ENCODE results near the gene ENSA. TPM values are rescaled to one million over a fixed set of nuclear protein-coding genes. Genes with fewer than 3 reads are reported as not detected.

The ENSA gene
- total RNA-seq: 100 to 1,000 TPM; 154 to 191 (median 167) TPM

- ATAC-seq: peak; percentile 97
- H3K4me1 ChIP-seq: peaks cover 0 to 49% (median 9%) of the 10 kb centered on the region in 3 donors
- H3K36me3 ChIP-seq: peaks cover 0 to 35% of the 10 kb centered on the region in 2 donors
- peak; percentile 85 to 91 for TF ChIP-seq POLR2A (IDR thresholded peaks at IDR 0.05)
- TF ChIP-seq CTCF (IDR thresholded peaks at IDR 0.05): peak in 1 of 4 experiments; percentile 23
- no peak for TF ChIP-seq EP300 (IDR thresholded peaks at IDR 0.05)
- peak; percentile 91 for TF ChIP-seq POLR2AphosphoS5 (IDR thresholded peaks at IDR 0.05)
- no peaks in the 10 kb centered on the region for H3K27me3 ChIP-seq
- 0% methylated on average over 5 of the region's 49 CpGs; no CpG with 5 or more reads in 1 of the 2 donors for WGBS, 2 donors (ENCODE audit: low coverage in 1 of 2)
- no peaks in the 10 kb centered on the region for H3K9me3 ChIP-seq
- peak within 1 kb of the TSS; percentile 58 to 97 (median 96) for H3K27ac ChIP-seq
- peak within 1 kb of the TSS; percentile 33 to 70 for H3K4me3 ChIP-seq
Observed at GRCh38 chr1:150629115-150629928, at the start of gene ENSA. TSS of gene ENSA (minus strand) at chr1:150629612. CDS start at chr1:150629470, 142 bp downstream.

GRCh38 chr1:150678988-150679387 lies 49.6 kb upstream of the ENSA start:
- Histone ChIP-seq H3K9me3 (no peaks in the 10 kb centered on the region), H3K27ac (no peak overlapping the region), H3K4me1 (no peaks in the 10 kb centered on the region), H3K36me3 (peaks cover 0 to 44% of the 10 kb centered on the region in 2 donors), H3K4me3 (no peak overlapping the region), H3K27me3 (no peaks in the 10 kb centered on the region)
- WGBS, 2 donors (ENCODE audit: low coverage in 1 of 2): 100% methylated on average over 1 of the region's 1 CpG
- no peak for TF ChIP-seq CTCF (IDR thresholded peaks at IDR 0.05)
- no peak for TF ChIP-seq EP300 (IDR thresholded peaks at IDR 0.05)
- no peak for TF ChIP-seq POLR2A (IDR thresholded peaks at IDR 0.05)
- no peak for TF ChIP-seq POLR2AphosphoS5 (IDR thresholded peaks at IDR 0.05)
- ATAC-seq: no peak

GRCh38 chr1:150674881-150675280 lies 45.5 kb upstream of the ENSA start:
- 89 to 90% methylated on average over 4 of the region's 4 CpGs for WGBS, 2 donors (ENCODE audit: low coverage in 1 of 2)
- ATAC-seq: no peak
- no peak overlapping the region for H3K27ac ChIP-seq
- H3K4me3 ChIP-seq: no peak overlapping the region
- no peaks in the 10 kb centered on the region for H3K4me1 ChIP-seq
- peaks cover 0 to 30% of the 10 kb centered on the region in 2 donors for H3K36me3 ChIP-seq
- H3K9me3 ChIP-seq: no peaks in the 10 kb centered on the region
- H3K27me3 ChIP-seq: no peaks in the 10 kb centered on the region
- no peak for TF ChIP-seq CTCF (IDR thresholded peaks at IDR 0.05)
- TF ChIP-seq POLR2AphosphoS5 (IDR thresholded peaks at IDR 0.05): no peak
- TF ChIP-seq EP300 (IDR thresholded peaks at IDR 0.05): no peak
- TF ChIP-seq POLR2A (IDR thresholded peaks at IDR 0.05): no peak

GRCh38 chr1:150663321-150663720 lies 33.9 kb upstream of the ENSA start:
- Histone ChIP-seq H3K27ac (no peak overlapping the region), H3K27me3 (no peaks in the 10 kb centered on the region), H3K9me3 (no peaks in the 10 kb centered on the region), H3K4me1 (no peaks in the 10 kb centered on the region), H3K36me3 (peaks cover 0 to 53% of the 10 kb centered on the region in 2 donors), H3K4me3 (no peak overlapping the region)
- WGBS, 2 donors (ENCODE audit: low coverage in 1 of 2): 86 to 100% methylated on average over 5 to 7 of the region's 7 CpGs
- no peak for TF ChIP-seq POLR2A (IDR thresholded peaks at IDR 0.05)
- ATAC-seq: no peak

GRCh38 chr1:150662811-150663210 lies 33.4 kb upstream of the ENSA start:
- Histone ChIP-seq H3K27me3 (no peaks in the 10 kb centered on the region), H3K4me3 (no peak overlapping the region), H3K9me3 (no peaks in the 10 kb centered on the region), H3K27ac (no peak overlapping the region), H3K36me3 (peaks cover 0 to 58% of the 10 kb centered on the region in 2 donors), H3K4me1 (no peaks in the 10 kb centered on the region)
- whole genome bisulfite sequencing, 2 donors (ENCODE audit: low coverage in 1 of 2): 94% methylated on average over 7 of the region's 9 CpGs; no CpG with 5 or more reads in 1 of the 2 donors
- ATAC-seq: no peak
- TF ChIP-seq POLR2AphosphoS5 (IDR thresholded peaks at IDR 0.05): no peak
- TF ChIP-seq POLR2A (IDR thresholded peaks at IDR 0.05): no peak
- TF ChIP-seq CTCF (IDR thresholded peaks at IDR 0.05): no peak
- no peak for TF ChIP-seq EP300 (IDR thresholded peaks at IDR 0.05)
